ENCODE results near the gene TTC9. TPM values are rescaled to one million over a fixed set of nuclear protein-coding genes. Genes with fewer than 3 reads are reported as not detected.
A peak's percentile ranks its signal among the peaks of the same experiment; 100 is the strongest.

TTC9 gene
- polyA plus RNA-seq, 3 donors = 0.99 to 2.1 (median 1.2) TPM

GRCh38 chr14:70631948-70632347 lies 9.8 kb upstream of the TTC9 start:
- Mint-ChIP-seq H3K27me3 (ENCODE audit: low read depth in 3 of 3) (peaks cover 0 to 4% (median 0%) of the 10 kb centered on the region in 3 donors), H3K27ac (no peak overlapping the region), H3K4me1 (peaks cover 4% of the 10 kb centered on the region), H3K9me3 (peaks cover 8 to 36% (median 26%) of the 10 kb centered on the region in 7 donors), H3K4me3 (no peak overlapping the region), H3K36me3 (no peaks in the 10 kb centered on the region)
- Histone ChIP-seq H3K4me1 (ENCODE audit: control insufficient read depth in 1 of 2, insufficient read depth in 2 of 2, low read length in 2 of 2) (no peaks in the 10 kb centered on the region), H3K9ac (ENCODE audit: insufficient read depth, low read length, poor library complexity, severe bottlenecking) (no peak overlapping the region), H3K9me3 (replicated peaks in 1 of 2; ENCODE audit: control insufficient read depth in 1 of 2, insufficient read depth in 1 of 2, low read length in 2 of 2) (peaks cover 9% of the 10 kb centered on the region in 2 donors), H3K27me3 (ENCODE audit: control insufficient read depth in 2 of 2, insufficient read depth in 2 of 2, low read length in 2 of 2) (no peaks in the 10 kb centered on the region), H3K36me3 (replicated peaks in 1 of 2; ENCODE audit: control insufficient read depth in 1 of 2, insufficient read depth in 2 of 2, low read length in 2 of 2) (no peaks in the 10 kb centered on the region), H2AFZ (ENCODE audit: insufficient read depth, low read depth, low read length, poor library complexity, severe bottlenecking) (no peak overlapping the region), H3K27ac (ENCODE audit: low read depth in 1 of 2, low read length in 2 of 2) (no peak overlapping the region), H3K4me2 (replicated peaks; ENCODE audit: extremely low read depth, low read length, poor library complexity, severe bottlenecking) (no peak overlapping the region), H3K79me2 (ENCODE audit: insufficient read depth, low read length) (no peaks in the 10 kb centered on the region), H3K4me3 (replicated peaks in 1 of 3; ENCODE audit: low read depth in 2 of 3, low read length in 3 of 3) (no peak overlapping the region), H4K20me1 (ENCODE audit: insufficient read depth, low read length) (no peaks in the 10 kb centered on the region)
- no peak for TF ChIP-seq CTCF (IDR thresholded peaks at IDR 0.05)
- WGBS (ENCODE audit: insufficient coverage) = no CpG with 5 or more reads among the region's 3 CpGs
- DNase-seq = no peak
- intact Hi-C loops (cut with micrococcal nuclease) = no loop called here

GRCh38 chr14:70635971-70636595 lies 5.6 kb upstream of the TTC9 start:
- no peak overlapping the region for H3K4me2 ChIP-seq (replicated peaks; ENCODE audit: extremely low read depth, low read length, poor library complexity, severe bottlenecking)
- peaks cover 14 to 22% (median 22%) of the 10 kb centered on the region in 3 donors for H3K27me3 Mint-ChIP-seq (ENCODE audit: low read depth in 3 of 3)
- intact Hi-C loops (cut with micrococcal nuclease) = no loop called here

More at GRCh38 chr14:70635971-70636595, 5.6 kb upstream of the TTC9 start:
- no CpG with 5 or more reads among the region's 6 CpGs for WGBS (ENCODE audit: insufficient coverage)
- H3K9me3 Mint-ChIP-seq = peaks cover 5 to 24% (median 16%) of the 10 kb centered on the region in 7 donors
- Histone ChIP-seq H3K27me3 (ENCODE audit: control insufficient read depth in 2 of 2, insufficient read depth in 2 of 2, low read length in 2 of 2) (peaks cover 17 to 28% of the 10 kb centered on the region in 2 donors), H4K20me1 (ENCODE audit: insufficient read depth, low read length) (no peaks in the 10 kb centered on the region), H3K4me3 (replicated peaks in 1 of 3; ENCODE audit: low read depth in 2 of 3, low read length in 3 of 3) (no peak overlapping the region), H3K4me1 (ENCODE audit: control insufficient read depth in 1 of 2, insufficient read depth in 2 of 2, low read length in 2 of 2) (peaks cover 7% of the 10 kb centered on the region in 2 donors), H3K9me3 (replicated peaks in 1 of 2; ENCODE audit: control insufficient read depth in 1 of 2, insufficient read depth in 1 of 2, low read length in 2 of 2) (peaks cover 9% of the 10 kb centered on the region in 2 donors), H3K9ac (ENCODE audit: insufficient read depth, low read length, poor library complexity, severe bottlenecking) (no peak overlapping the region), H2AFZ (ENCODE audit: insufficient read depth, low read depth, low read length, poor library complexity, severe bottlenecking) (no peak overlapping the region), H3K36me3 (replicated peaks in 1 of 2; ENCODE audit: control insufficient read depth in 1 of 2, insufficient read depth in 2 of 2, low read length in 2 of 2) (no peaks in the 10 kb centered on the region), H3K79me2 (ENCODE audit: insufficient read depth, low read length) (no peaks in the 10 kb centered on the region), H3K27ac (ENCODE audit: low read depth in 1 of 2, low read length in 2 of 2) (no peak overlapping the region)
- peaks cover 0 to 5% of the 10 kb centered on the region in 2 donors for H3K36me3 Mint-ChIP-seq
- TF ChIP-seq CTCF (IDR thresholded peaks at IDR 0.05) = no peak
- H3K27ac Mint-ChIP-seq = peak overlapping the region in 1 of 7 donors; percentile 60
- H3K4me3 Mint-ChIP-seq = no peak overlapping the region
- peaks cover 11% of the 10 kb centered on the region for H3K4me1 Mint-ChIP-seq
- peak in 1 of 3 donors; percentile 26 for DNase-seq
